ENCODE results near the gene LRRN1.

DNA sequence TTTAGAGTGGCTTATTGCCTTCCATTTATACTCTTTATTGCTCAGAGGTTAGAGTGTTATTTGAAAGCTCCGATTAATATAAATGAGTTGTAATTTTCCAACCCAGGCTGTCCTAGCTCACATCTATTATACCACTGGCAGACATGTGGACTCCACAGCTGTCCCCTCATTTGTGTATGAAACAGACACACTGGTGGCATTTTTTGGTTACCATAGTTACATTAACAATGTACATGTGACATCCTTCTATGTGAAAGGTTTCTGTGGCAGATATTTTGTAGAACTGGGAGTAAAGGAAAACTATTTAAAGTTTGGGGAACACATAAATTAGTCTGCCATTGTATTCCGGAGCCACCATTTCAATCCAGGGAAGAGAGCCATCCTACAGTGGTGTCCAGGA is 5.3 kb downstream of the LRRN1 start:
- TF ChIP-seq, protein P1, sequence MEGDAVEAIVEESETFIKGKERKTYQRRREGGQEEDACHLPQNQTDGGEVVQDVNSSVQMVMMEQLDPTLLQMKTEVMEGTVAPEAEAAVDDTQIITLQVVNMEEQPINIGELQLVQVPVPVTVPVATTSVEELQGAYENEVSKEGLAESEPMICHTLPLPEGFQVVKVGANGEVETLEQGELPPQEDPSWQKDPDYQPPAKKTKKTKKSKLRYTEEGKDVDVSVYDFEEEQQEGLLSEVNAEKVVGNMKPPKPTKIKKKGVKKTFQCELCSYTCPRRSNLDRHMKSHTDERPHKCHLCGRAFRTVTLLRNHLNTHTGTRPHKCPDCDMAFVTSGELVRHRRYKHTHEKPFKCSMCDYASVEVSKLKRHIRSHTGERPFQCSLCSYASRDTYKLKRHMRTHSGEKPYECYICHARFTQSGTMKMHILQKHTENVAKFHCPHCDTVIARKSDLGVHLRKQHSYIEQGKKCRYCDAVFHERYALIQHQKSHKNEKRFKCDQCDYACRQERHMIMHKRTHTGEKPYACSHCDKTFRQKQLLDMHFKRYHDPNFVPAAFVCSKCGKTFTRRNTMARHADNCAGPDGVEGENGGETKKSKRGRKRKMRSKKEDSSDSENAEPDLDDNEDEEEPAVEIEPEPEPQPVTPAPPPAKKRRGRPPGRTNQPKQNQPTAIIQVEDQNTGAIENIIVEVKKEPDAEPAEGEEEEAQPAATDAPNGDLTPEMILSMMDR (IDR thresholded peaks at IDR 0.05), result no peak
- TF ChIP-seq ZFX (IDR thresholded peaks at IDR 0.05; ENCODE audit: borderline replicate concordance), result no peak

Measured in 22Rv1 (cell line).